ENCODE data around the gene SNRNP27.
"Not testable (repeated sequence)": the region's sequence is repeated elsewhere in the genome, so short reads cannot be mapped to it uniquely, and the experiment has no call there.

DNA sequence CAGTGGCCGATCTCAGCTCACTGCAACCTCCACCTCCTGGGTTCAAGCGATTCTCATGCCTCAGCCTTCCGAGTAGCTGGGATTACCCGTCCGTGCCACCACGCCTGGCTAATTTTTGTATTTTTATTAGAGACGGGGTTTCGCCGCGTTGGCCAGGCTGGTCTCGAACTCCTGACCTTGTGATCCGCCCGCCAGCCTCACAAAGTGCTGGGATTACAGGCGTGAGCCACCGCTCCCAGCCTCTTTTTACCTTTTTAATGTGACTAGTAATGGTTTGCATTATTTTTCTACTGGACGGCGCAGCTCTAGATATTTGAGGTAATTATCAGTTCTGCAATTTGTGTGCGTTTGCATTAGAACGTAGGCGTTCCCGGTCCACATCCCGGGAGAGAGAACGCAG, 981 bp downstream of the SNRNP27 start:
- not testable (repeated sequence) for TF ChIP-seq ZC3H10 (CRISPR knock-in tag; IDR thresholded peaks at IDR 0.05); CREB5 (CRISPR knock-in tag; IDR thresholded peaks at IDR 0.05; ENCODE audit: low read depth); ISL1 (CRISPR knock-in tag; IDR thresholded peaks at IDR 0.05)
- TF ChIP-seq, protein P1, sequence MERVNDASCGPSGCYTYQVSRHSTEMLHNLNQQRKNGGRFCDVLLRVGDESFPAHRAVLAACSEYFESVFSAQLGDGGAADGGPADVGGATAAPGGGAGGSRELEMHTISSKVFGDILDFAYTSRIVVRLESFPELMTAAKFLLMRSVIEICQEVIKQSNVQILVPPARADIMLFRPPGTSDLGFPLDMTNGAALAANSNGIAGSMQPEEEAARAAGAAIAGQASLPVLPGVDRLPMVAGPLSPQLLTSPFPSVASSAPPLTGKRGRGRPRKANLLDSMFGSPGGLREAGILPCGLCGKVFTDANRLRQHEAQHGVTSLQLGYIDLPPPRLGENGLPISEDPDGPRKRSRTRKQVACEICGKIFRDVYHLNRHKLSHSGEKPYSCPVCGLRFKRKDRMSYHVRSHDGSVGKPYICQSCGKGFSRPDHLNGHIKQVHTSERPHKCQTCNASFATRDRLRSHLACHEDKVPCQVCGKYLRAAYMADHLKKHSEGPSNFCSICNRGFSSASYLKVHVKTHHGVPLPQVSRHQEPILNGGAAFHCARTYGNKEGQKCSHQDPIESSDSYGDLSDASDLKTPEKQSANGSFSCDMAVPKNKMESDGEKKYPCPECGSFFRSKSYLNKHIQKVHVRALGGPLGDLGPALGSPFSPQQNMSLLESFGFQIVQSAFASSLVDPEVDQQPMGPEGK (CRISPR knock-in tag; IDR thresholded peaks at IDR 0.05; ENCODE audit: borderline replicate concordance), result not testable (repeated sequence)
